ENCODE results near the gene KRTAP10-7. TPM values are rescaled to one million over a fixed set of nuclear protein-coding genes. Genes with fewer than 3 reads are reported as not detected.

The KRTAP10-7 gene
- total and polyA plus RNA-seq, 2 of the 13 experiments (the other 11 are each of a cell fraction or from before 2014, with no cell fraction given): not detected

GRCh38 chr21:44626262-44626661 is 25.9 kb downstream of the KRTAP10-7 start:
- Histone ChIP-seq H3K4me2 (ENCODE audit: low read depth, low read length) (no peak overlapping the region), H3K9me3 (ENCODE audit: low read length) (peaks cover 21% of the 10 kb centered on the region), H3K27ac (ENCODE audit: extremely low read length, insufficient read depth, low read length) (no peak overlapping the region), H4K20me1 (ENCODE audit: insufficient read depth, low read length) (no peaks in the 10 kb centered on the region), H3K9ac (ENCODE audit: insufficient read depth, low read depth, low read length) (no peak overlapping the region), H2AFZ (ENCODE audit: low read length) (no peak overlapping the region), H3K79me2 (ENCODE audit: insufficient read depth, low read length) (no peaks in the 10 kb centered on the region), H3K4me3 (replicated peaks in 1 of 3; ENCODE audit: insufficient read depth in 1 of 3, low read depth in 2 of 3, low read length in 3 of 3) (no peak overlapping the region), H3K36me3 (replicated peaks in 1 of 2; ENCODE audit: control insufficient read depth in 1 of 2, insufficient read depth in 2 of 2, low read length in 2 of 2) (no peaks in the 10 kb centered on the region), H3K4me1 (ENCODE audit: insufficient read depth, low read length) (no peaks in the 10 kb centered on the region), H3K27me3 (ENCODE audit: control insufficient read depth in 1 of 2, insufficient read depth in 2 of 2, low read length in 2 of 2) (0 out of 5 replicates have a peak, but pooled peaks cover 0 to 6% of the 10 kb centered on the region in 2 experiments)
- ChIA-PET CTCF (ENCODE audit: low intra/inter-chr PET ratio, low total read pairs) (no interaction called here), POLR2A (no interaction called here)
- DNase-seq (ENCODE audit: low spot score): no peak
- intact Hi-C loops (cut with micrococcal nuclease; ENCODE audit: unreplicated experiment) (no loop called here), in situ Hi-C loops (cut with HindIII; ENCODE audit: extremely low pct_ligation_motif_present, low pct_unique_long_range_greater_than_20kb) (no loop called here)
- 43% methylated on average over 8 of the region's 10 CpGs for WGBS (ENCODE audit: low lambda C conversion rate)
- BruUV-seq (replicated peaks): no TSS peak
- FAIRE-seq: no peak
- TF ChIP-seq TFE3 (CRISPR knock-in tag; IDR thresholded peaks at IDR 0.05) (no peak), HBP1 (CRISPR knock-in tag; IDR thresholded peaks at IDR 0.05; ENCODE audit: low read depth) (no peak), KLF16 (CRISPR knock-in tag; IDR thresholded peaks at IDR 0.05) (no peak), ZNF441 (CRISPR knock-in tag; IDR thresholded peaks at IDR 0.05; ENCODE audit: borderline replicate concordance) (no peak)
- no peak for ATAC-seq

- Histone ChIP-seq H3K27ac (ENCODE audit: extremely low read length, insufficient read depth, low read length) (no peak within 1 kb of the TSS), H3K4me3 (replicated peaks in 1 of 3; ENCODE audit: insufficient read depth in 1 of 3, low read depth in 2 of 3, low read length in 3 of 3) (no peak within 1 kb of the TSS), H3K9me3 (ENCODE audit: low read length) (peaks cover 24% of the 10 kb centered on the region), H4K20me1 (ENCODE audit: insufficient read depth, low read length) (no peaks in the 10 kb centered on the region), H3K36me3 (replicated peaks in 1 of 2; ENCODE audit: control insufficient read depth in 1 of 2, insufficient read depth in 2 of 2, low read length in 2 of 2) (no peaks in the 10 kb centered on the region), H3K79me2 (ENCODE audit: insufficient read depth, low read length) (no peaks in the 10 kb centered on the region), H2AFZ (ENCODE audit: low read length) (no peak within 1 kb of the TSS), H3K4me1 (ENCODE audit: insufficient read depth, low read length) (no peaks in the 10 kb centered on the region), H3K9ac (ENCODE audit: insufficient read depth, low read depth, low read length) (no peak within 1 kb of the TSS), H3K4me2 (ENCODE audit: low read depth, low read length) (no peak within 1 kb of the TSS), H3K27me3 (ENCODE audit: control insufficient read depth in 1 of 2, insufficient read depth in 2 of 2, low read length in 2 of 2) (0 out of 5 replicates have a peak, but pooled peaks cover 0 to 6% of the 10 kb centered on the region in 2 experiments)
- no peak for DNase-seq (ENCODE audit: low spot score)
- in situ Hi-C loops (cut with HindIII; ENCODE audit: extremely low pct_ligation_motif_present, low pct_unique_long_range_greater_than_20kb) (no loop called here), intact Hi-C loops (cut with micrococcal nuclease; ENCODE audit: unreplicated experiment) (no loop called here)
- CTCF ChIA-PET (ENCODE audit: low intra/inter-chr PET ratio, low total read pairs): no interaction called here
- POLR2A ChIA-PET: no interaction called here
- FAIRE-seq: no peak
- WGBS (ENCODE audit: low lambda C conversion rate): 50% methylated on average over 2 of the region's 7 CpGs
- no TSS peak for BruUV-seq (replicated peaks)
- no peak for ATAC-seq
- no peak for TF ChIP-seq GTF2F1 (IDR thresholded peaks at IDR 0.05; ENCODE audit: low read length)
- TF ChIP-seq ZNF276 (CRISPR knock-in tag; IDR thresholded peaks at IDR 0.05; ENCODE audit: low read depth): no peak
- TF ChIP-seq CBFB (CRISPR knock-in tag; IDR thresholded peaks at IDR 0.05): no peak
- TF ChIP-seq ZNF713 (CRISPR knock-in tag; IDR thresholded peaks at IDR 0.05): no peak
- no peak for TF ChIP-seq ELF1 (CRISPR knock-in tag; IDR thresholded peaks at IDR 0.05)
- TF ChIP-seq DMAP1 (CRISPR knock-in tag; IDR thresholded peaks at IDR 0.05): no peak
- TF ChIP-seq HES4 (CRISPR knock-in tag; IDR thresholded peaks at IDR 0.05; ENCODE audit: borderline replicate concordance): no peak
- no peak for TF ChIP-seq CSRNP1 (CRISPR knock-in tag; IDR thresholded peaks at IDR 0.05)
- no peak for TF ChIP-seq ATAD3A (CRISPR knock-in tag; IDR thresholded peaks at IDR 0.05)
- TF ChIP-seq BRCA1 (CRISPR knock-in tag; IDR thresholded peaks at IDR 0.05): no peak
Observed at GRCh38 chr21:44626673-44627143, 26.3 kb downstream of the KRTAP10-7 start, which contains the start of gene KRTAP10-9. KRTAP10-9 (plus strand) TSS chr21:44627093; CDS start chr21:44627172, 79 bp downstream.

Data from HepG2 (cell line).